Subcutaneous adipose tissue (tissue), 4 donors: ENCODE data around the gene PFDN6. TPM values are rescaled to one million over a fixed set of nuclear protein-coding genes. Genes with fewer than 3 reads are reported as not detected.

Source experiments
- total RNA-seq, 4 donors: library from RNA; depleted of rRNA; stranded (reverse); fragments of >200 nt; gene quantifications; one replicate each; pipeline ENCODE4 v1.1.0, GENCODE V29; 2016
- TF ChIP-seq, protein P1 (sequence below): fragments of 450-650 bp; IDR thresholded peaks from one replicate; pipeline ENCODE4 v1.5.1; 2016; ENCODE audit warnings: low read depth, mild to moderate bottlenecking, control low read depth, antibody characterized with exemption, moderate library complexity

Gene PFDN6
- total RNA-seq, 4 donors from 2014 or later, result 17.1 to 31.0 (median 23.4) TPM

DNA sequence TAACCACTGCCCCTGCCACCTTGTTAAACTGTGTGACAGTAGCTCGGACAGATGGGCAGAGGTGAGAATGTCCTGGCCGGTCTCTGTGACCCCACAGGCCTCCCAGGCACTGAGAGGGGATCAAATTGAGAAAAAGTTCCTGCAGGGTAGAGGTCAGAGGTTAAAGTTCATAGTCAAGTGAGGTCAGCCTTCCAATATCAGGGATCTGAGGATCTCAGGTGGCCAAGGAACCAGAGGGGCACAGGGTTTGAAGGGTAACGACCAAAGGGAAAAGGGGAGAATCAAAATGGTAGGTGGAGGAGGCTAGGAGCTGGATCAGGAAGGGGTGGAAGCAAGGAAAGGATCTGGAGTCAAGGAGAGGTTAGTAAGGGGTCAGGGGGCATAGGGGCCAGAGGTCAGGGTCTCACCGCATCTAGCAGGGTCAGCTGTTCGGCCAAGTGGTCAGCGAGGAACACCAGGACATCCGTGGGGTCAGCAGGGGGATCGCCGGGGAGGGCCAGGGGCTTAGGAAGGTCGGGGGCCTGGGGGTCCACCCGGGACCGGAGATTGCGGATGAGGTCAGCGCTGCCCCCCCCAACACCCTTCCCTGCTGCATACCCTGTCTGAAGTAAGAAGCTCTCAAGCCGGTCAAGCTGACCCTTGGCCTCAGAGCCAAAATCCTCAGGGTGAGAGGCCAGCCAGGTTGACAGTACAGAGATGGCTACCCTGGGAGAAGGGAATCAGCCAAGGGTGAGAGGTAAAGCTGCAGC is 6.4 kb downstream of the PFDN6 start:
- TF ChIP-seq, protein P1, sequence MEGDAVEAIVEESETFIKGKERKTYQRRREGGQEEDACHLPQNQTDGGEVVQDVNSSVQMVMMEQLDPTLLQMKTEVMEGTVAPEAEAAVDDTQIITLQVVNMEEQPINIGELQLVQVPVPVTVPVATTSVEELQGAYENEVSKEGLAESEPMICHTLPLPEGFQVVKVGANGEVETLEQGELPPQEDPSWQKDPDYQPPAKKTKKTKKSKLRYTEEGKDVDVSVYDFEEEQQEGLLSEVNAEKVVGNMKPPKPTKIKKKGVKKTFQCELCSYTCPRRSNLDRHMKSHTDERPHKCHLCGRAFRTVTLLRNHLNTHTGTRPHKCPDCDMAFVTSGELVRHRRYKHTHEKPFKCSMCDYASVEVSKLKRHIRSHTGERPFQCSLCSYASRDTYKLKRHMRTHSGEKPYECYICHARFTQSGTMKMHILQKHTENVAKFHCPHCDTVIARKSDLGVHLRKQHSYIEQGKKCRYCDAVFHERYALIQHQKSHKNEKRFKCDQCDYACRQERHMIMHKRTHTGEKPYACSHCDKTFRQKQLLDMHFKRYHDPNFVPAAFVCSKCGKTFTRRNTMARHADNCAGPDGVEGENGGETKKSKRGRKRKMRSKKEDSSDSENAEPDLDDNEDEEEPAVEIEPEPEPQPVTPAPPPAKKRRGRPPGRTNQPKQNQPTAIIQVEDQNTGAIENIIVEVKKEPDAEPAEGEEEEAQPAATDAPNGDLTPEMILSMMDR, result no peak

DNA sequence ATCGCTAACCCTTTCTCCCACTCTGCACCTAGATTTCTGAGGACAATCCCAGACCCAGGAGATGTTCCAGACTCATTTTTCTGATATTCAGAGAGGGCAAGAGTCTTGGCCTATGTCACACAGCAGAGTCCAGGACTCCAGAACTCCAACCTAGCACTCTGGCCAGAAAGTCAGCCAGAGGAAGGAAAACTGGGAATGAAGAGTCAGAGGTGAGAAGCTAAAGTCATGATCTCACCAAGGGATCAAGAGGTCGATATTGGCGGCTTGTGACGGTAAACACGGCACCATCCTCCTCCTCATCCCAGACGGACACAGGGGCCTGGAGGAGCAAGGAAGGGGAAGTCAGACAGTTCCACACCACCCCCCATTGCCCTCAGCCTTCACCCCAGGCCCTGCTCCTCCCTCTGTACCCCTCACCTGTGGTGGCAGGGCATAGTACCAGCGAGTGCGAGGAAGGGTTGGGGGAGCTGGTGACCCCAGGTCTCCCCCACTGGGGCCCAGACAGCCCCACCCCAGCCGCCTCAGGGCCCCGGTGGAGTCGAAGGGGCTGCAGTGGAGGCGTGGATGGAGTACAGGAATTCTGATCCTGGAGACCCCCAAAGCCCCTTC is 7.5 kb downstream of the PFDN6 start:
- TF ChIP-seq, protein P1, result no peak

DNA sequence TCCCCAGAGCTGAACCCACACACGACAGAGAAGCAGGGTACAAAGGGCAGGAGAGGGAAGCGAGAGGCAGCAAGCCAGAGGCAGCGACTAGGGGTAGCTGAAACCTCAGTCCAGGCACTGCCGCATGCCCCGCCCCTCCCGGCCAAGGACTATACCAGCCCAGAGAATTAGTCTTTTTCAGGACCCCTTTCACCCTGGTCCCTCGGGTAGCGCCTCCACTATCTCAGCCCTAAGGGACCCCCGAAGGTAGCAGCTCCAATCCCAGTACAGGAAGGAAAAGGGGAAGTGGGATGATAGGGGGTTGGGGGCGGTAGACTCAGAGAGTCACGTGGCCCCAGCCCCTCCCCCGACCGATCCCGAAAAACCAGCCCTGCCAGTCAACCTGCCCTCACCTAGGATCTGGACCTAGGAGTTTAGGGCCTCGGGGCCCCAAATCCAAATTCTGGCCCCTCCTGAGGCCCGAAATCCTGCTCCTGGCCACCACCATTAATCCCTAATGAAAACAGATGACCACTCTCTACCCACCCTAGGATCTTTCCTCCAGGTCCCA is 8.1 kb downstream of the PFDN6 start:
- TF ChIP-seq, protein P1, result no peak

DNA sequence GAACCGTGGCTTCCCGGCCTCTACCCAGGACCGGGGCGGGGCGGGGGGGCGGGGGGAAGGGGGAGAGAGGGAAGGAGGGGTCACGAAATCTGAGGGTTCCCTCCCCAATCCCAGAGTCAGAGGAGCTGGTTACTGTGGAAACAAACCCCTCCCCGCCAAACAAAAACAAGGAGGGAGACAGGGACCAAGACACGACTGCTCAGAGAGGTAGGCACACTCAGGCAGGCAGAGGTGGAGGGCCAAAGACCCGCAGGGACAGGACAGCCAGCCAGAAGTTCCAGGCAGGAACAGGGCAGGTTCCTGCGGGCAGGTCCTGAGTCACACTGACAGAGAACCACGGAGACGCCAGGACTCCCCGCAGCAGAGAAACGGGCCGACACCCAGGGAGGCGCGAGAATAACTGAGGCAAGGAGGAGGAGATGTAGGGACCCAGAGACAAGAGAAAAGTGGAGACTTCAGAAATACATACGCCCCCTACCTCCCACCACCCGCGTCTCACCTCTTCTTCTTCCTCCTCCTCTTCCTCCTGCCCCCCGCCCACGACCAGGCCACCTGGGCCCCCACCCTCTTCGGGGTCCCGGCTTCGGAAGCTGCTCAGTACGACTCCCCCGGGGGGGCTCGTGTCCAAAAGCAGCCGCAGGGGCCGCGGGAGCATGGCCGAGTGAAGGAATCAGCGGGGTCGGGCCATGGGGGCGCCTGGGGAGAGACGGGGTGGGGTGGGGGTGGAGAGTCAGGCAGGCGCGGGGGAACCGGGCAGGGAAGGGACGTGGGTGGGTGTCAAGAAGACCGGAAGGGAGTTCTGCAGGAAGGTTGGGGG is 8.8 kb downstream of the PFDN6 start:
- TF ChIP-seq, protein P1, result no peak

DNA sequence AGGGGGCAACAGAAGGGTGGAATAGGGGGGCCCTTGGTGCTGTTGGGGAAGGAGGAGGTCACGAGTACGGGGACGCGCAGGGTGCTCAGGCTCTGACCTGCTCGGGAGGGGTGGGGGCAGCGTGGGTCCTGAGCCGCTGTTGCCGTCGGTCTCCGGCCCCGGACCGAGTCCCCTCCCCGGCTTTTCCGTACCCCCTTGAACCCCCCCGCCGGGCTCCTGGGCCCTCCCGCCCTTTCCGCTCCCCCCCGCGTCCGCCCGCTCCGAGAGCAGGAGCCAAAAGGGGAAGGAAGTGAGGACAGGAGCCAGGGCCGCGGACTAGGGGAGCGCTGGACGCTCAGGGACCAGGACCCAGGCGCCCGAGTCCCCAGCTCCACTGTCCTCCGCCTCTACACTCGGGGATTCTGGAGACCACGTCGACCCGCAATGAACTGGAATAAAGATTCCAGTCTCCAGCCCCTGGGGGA is 9.4 kb downstream of the PFDN6 start, which contains the start of gene RGL2:
Gene RGL2 (minus strand): TSS at position 170 of the 464 bp plus-strand sequence. CDS start 332 bp downstream, outside the sequence.
- TF ChIP-seq, protein P1, result no peak

DNA sequence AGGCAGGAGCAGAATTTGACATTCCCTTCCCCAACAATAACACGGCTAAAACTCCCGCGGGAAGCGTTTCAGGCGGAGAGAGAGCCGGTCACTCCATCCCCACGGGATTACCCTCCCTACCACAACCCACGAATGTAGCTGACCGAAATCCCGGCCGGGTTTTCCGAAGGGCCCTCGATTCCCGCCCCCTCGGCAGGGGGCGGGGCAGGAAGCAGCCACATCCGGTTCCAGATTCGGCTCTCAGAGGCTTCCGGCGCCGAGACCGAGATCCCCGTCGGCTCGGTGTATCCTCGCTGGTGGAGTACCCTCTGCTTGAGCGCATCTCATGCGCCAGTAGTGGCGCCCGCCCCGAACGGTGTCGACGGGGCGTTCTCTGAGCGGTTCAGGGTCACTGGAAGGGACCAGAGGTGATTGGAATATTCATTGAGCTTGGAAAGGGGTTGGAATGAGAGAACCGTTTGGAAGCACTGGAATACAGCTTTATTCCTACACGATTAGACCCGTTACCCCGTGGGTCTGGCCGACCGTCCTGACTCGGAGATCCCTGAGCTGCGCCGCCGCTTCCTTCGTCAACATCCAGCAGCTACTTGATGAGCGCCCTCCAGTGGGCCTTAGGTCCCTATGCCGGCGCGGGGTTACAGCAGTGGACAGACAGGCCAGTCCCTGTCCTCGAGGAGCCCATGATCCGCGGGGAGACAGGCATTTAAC is 10.0 kb downstream of the PFDN6 start:
- TF ChIP-seq, protein P1, result no peak
